GM10248 (cell line): Measurements from ENCODE around the gene PRDX5.

ENCODE experiments used
- CTCF ChIA-PET: fragments of 300-600 bp; sonication (Branson Sonifier 250); formaldehyde crosslinking; extraction: SDS; loops from one replicate; lab custom pipeline; 2021; ENCODE audit warnings: antibody characterized with exemption; lab: Yijun Ruan, JAX
- POLR2A ChIA-PET: fragments of 350-650 bp; sonication (Branson Sonifier 250); formaldehyde crosslinking; extraction: SDS; loops from one replicate; lab custom pipeline; 2020; ENCODE audit warnings: antibody characterized with exemption; lab: Yijun Ruan, JAX
- DNase-seq: peaks from one replicate; pipeline ENCODE4 v3.0.0; 2012; ENCODE audit errors: extremely low spot score
- TF ChIP-seq, protein P1 (sequence below): IDR thresholded peaks from 2 replicates; pipeline ENCODE4 v1.5.1; 2012; ENCODE audit warnings: mild to moderate bottlenecking, low read depth; ENCODE audit errors: extremely low read depth, missing control alignments, control extremely low read depth

Gene PRDX5

DNA sequence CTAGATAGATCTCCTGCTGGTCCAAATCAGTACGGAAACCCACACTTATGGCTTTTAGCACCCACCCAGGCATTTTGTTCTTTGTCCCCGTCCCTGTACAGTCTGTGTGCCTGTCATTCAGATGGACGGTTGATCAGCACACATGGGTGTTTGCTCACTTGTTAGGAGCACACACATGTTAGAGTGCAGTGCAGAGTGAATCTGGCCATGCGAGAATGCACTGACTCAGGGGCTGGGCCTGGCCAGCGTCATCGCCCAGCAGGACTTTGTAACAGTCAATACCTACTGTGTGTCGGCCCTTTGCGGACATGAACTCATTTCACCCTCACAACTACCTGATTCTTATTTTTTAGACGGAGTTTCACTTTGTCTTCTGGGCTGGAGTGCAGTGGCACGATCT, 44.4 kb downstream of the PRDX5 start:
- POLR2A ChIA-PET: interaction anchor here (1.2 kb wide), 1 partner anchor 8 kb away, joined by 9 read pairs; no protein-coding TSS in a partner anchor
- TF ChIP-seq, protein P1, sequence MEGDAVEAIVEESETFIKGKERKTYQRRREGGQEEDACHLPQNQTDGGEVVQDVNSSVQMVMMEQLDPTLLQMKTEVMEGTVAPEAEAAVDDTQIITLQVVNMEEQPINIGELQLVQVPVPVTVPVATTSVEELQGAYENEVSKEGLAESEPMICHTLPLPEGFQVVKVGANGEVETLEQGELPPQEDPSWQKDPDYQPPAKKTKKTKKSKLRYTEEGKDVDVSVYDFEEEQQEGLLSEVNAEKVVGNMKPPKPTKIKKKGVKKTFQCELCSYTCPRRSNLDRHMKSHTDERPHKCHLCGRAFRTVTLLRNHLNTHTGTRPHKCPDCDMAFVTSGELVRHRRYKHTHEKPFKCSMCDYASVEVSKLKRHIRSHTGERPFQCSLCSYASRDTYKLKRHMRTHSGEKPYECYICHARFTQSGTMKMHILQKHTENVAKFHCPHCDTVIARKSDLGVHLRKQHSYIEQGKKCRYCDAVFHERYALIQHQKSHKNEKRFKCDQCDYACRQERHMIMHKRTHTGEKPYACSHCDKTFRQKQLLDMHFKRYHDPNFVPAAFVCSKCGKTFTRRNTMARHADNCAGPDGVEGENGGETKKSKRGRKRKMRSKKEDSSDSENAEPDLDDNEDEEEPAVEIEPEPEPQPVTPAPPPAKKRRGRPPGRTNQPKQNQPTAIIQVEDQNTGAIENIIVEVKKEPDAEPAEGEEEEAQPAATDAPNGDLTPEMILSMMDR: no peak
- no peak for DNase-seq
- CTCF ChIA-PET: interaction anchor here (2.7 kb wide), 1 partner anchor 9 kb away, joined by 5 read pairs; no protein-coding TSS in a partner anchor

DNA sequence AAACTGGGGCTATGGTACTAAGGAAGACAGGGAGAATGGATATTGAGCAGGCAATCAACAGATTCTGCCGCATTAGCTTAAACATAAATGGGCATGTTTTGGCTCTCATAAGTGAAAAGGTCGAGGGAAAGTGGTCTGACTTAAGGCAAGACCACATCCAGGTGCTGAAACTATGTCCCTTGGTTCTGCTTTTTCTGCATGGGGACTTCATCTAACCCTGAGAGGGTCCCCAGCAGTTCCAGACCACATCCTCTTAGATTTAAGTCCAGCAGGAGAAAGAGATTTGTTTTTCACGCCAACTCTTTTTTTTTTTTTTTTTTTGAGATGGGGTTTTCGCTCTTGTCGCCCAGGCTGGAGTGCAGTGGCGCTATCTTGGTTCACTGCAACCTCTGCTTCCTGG, 46.5 kb downstream of the PRDX5 start:
- TF ChIP-seq, protein P1: no peak

DNA sequence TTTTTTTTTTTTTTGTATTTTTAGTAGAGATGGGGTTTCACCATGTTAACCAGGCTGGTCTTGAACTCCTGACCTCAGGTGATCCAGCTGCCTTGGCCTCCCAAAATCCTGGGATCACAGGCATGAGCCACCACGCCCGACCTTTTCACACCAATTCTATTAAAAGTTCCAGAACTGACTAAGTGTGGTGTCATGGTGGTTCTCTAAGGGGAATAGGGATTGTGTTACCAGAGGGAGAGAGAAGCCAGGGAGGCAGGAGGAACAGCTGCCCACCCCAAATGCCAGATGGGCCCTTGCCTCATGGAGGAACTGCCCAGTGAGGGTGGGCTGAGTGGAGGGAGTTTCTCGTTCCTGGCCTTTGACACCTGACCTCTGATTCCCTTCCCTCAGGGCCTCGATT, 47.0 kb downstream of the PRDX5 start:
- CTCF ChIA-PET: interaction anchor here (1.3 to 2.7 kb wide), 4 partner anchors 10 to 84 kb away, joined by 4 to 6 read pairs (median 4); no protein-coding TSS in a partner anchor
- no peak for DNase-seq

More for the DNA sequence above, 46.5 kb downstream of the PRDX5 start:
- CTCF ChIA-PET: interaction anchor here (1.3 to 2.7 kb wide), 4 partner anchors 9 to 85 kb away, joined by 4 to 6 read pairs (median 4); no protein-coding TSS in a partner anchor
- POLR2A ChIA-PET: interaction anchor here (0.6 kb wide), 1 partner anchor 14 kb away, joined by 3 read pairs; no protein-coding TSS in a partner anchor
- no peak for DNase-seq

DNA sequence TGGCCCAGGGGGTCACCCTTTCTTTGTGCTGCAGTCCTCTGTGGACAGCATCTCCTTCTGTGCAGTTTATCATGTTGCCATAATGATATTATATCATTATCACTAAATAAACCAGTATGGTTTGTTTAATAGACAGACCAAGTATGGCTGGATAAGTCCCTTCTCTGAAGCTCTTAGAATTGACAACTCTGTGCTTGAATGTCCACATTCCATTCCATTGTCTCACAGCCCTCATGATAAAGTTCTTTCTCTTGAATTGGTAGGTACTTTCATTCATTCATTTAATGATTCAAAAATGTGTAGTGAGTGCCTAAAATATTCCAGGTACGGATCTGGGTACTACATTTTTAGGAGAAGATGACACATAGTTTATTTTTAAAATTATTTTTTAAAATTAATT, 48.8 kb downstream of the PRDX5 start:
- ChIA-PET POLR2A (no interaction called here), CTCF (interaction anchor here (1.3 to 3.1 kb wide), 2 partner anchors 11 to 82 kb away, joined by 3 to 11 read pairs; no protein-coding TSS in a partner anchor)
- no peak for DNase-seq
- TF ChIP-seq, protein P1: no peak

More for the DNA sequence above, 47.0 kb downstream of the PRDX5 start:
- TF ChIP-seq, protein P1: no peak
- POLR2A ChIA-PET: no interaction called here

DNA sequence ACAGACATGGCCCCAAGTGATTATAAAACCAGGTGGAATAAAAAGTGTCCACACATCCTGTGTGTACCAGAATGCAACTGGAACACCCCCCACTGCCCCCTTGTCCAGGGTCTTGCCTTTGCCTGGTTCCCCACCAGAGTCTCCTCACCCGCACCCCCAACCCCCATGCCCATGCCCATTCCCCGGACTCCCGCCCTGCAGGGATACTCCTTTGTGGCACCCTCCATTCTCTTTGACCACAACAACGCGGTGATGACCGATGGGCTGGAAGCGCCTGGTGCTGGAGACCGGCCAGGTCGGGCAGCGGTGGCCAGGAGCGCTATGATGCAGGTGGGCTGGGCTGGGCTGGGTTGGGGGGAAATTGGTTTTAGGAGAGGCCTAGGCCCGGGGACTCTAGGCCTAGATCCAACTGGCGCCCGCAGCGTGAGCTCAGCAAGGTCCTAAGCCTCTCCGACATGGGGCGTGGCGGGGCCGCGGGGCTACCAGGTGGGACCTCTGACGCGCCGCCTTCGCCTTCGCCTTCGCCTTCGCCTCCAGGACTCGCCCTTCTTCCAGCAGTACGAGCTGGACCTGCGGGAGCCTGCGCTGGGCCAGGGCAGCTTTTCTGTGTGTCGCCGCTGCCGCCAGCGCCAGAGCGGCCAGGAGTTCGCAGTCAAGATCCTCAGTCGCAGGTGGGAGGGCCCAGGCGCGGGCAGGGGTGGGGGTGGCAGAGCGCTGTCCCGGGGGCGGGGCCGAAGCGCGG, 50.2 kb downstream of the PRDX5 start:
- TF ChIP-seq, protein P1: no peak
- ChIA-PET POLR2A (no interaction called here), CTCF (interaction anchor here (1.0 to 3.1 kb wide), 3 partner anchors 10 to 81 kb away, joined by 3 to 11 read pairs (median 3); no protein-coding TSS in a partner anchor)
- DNase-seq: no peak

DNA sequence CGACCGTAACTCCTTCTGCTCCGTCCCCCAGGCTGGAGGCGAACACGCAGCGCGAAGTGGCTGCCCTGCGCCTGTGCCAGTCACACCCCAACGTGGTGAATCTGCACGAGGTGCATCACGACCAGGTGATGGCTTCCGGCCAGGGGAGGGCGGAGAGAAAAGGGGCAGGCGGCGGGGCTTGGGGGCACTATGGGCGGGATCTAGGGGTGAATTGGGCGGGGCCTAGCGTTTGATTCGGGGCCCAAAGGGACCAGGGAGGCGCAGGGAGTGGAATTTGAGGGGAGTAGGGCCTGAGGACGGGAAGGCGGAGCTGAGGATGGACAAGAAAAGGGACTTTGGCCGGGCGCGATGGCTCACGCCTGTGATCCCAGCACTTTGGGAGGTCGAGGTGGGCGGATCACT, 50.8 kb downstream of the PRDX5 start:
- DNase-seq: no peak
- POLR2A ChIA-PET: no interaction called here
- CTCF ChIA-PET: interaction anchor here (1.0 to 3.1 kb wide), 2 partner anchors 11 to 13 kb away, joined by 3 to 11 read pairs; no protein-coding TSS in a partner anchor
- TF ChIP-seq, protein P1: no peak
